Keratinocyte (primary cell): ENCODE measurements around the gene SH3BGRL3.

Experiments
- CTCF ChIP-seq, 3 experiments: IDR thresholded peaks in 1 of 3; conservative IDR thresholded peaks in 1 of 3; optimal IDR thresholded peaks in 1 of 3; 2 replicates in 2 of 3; 3 replicates in 1 of 3; pipeline versions ENCODE3 to v1.5.1; 2011; ENCODE audit warnings: low read length in 3 of 3, mild to moderate bottlenecking in 3 of 3, moderate library complexity in 2 of 3, control low read depth in 1 of 3, inconsistent platforms in 1 of 3; ENCODE audit not compliant: insufficient read depth in 2 of 3; ENCODE audit errors: extremely low read depth in 1 of 3
- EZH2 ChIP-seq: IDR thresholded peaks from one replicate; pipeline ENCODE4 v1.6.1; 2012; ENCODE audit warnings: inconsistent platforms, mild to moderate bottlenecking, low read length, moderate library complexity

GRCh38 chr1:26284597-26285347, 4.9 kb downstream of the SH3BGRL3 start:
- TF ChIP-seq CTCF (optimal IDR thresholded peaks at IDR 0.05 in 1 of 3, IDR thresholded peaks at IDR 0.05 in 1 of 3, conservative IDR thresholded peaks at IDR 0.05 in 1 of 3; ENCODE audit: extremely low read depth in 1 of 3, insufficient read depth in 2 of 3, low read length in 3 of 3) = peak in 2 of 3 experiments; percentile 78 to 94
- no peak for TF ChIP-seq EZH2
